ENCODE results near the gene POLR2A. TPM values are rescaled to one million over a fixed set of nuclear protein-coding genes. Genes with fewer than 3 reads are reported as not detected.
A peak's percentile ranks its signal among the peaks of the same experiment; 100 is the strongest.

Gene POLR2A
- polyA plus RNA-seq, 1 donor from 2014 or later: 9.1 TPM

DNA sequence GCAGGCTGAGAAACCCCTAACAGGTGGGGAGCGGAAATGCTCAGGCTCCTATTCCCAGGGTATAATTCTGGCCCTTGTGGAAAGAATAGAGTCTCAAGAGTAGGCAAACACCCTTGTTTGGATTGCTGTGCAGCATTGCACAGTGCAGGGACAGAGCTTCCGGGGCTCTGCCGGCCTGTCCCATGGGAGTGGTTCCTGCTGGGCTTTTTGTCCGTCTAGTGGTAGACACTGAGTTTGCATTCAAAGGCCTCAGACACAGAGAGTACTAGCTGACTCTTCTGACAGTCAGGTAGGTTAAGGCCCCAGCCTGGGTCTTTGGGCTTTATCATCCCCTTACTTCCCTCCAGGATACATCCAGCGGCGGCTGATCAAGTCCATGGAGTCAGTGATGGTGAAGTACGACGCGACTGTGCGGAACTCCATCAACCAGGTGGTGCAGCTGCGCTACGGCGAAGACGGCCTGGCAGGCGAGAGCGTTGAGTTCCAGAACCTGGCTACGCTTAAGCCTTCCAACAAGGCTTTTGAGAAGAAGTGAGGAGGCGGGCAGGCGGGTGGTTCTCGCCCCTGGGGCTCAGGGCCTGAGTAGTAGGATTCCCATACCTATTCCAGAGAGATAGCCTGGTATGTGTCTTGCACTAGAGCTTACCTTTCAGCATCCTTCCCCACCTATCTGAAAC is 18.1 kb downstream of the POLR2A start:
- TF ChIP-seq POLR2AphosphoS5 (IDR thresholded peaks at IDR 0.05) (no peak), SMC3 (conservative IDR thresholded peaks at IDR 0.05; ENCODE audit: poor library complexity) (no peak), EP300 (conservative IDR thresholded peaks at IDR 0.05; ENCODE audit: poor library complexity, severe bottlenecking) (no peak), MXI1 (conservative IDR thresholded peaks at IDR 0.05; ENCODE audit: poor library complexity, severe bottlenecking) (no peak), EZH2 (IDR thresholded peaks at IDR 0.05; ENCODE audit: borderline replicate concordance, insufficient read depth, low read length, poor library complexity, severe bottlenecking) (no peak), RAD21 (conservative IDR thresholded peaks at IDR 0.05) (no peak), TAF1 (IDR thresholded peaks at IDR 0.05; ENCODE audit: low read depth) (no peak)
- TF ChIP-seq, protein P1, sequence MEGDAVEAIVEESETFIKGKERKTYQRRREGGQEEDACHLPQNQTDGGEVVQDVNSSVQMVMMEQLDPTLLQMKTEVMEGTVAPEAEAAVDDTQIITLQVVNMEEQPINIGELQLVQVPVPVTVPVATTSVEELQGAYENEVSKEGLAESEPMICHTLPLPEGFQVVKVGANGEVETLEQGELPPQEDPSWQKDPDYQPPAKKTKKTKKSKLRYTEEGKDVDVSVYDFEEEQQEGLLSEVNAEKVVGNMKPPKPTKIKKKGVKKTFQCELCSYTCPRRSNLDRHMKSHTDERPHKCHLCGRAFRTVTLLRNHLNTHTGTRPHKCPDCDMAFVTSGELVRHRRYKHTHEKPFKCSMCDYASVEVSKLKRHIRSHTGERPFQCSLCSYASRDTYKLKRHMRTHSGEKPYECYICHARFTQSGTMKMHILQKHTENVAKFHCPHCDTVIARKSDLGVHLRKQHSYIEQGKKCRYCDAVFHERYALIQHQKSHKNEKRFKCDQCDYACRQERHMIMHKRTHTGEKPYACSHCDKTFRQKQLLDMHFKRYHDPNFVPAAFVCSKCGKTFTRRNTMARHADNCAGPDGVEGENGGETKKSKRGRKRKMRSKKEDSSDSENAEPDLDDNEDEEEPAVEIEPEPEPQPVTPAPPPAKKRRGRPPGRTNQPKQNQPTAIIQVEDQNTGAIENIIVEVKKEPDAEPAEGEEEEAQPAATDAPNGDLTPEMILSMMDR (IDR thresholded peaks at IDR 0.05; ENCODE audit: poor library complexity, severe bottlenecking): no peak
- TF ChIP-seq, protein P2, sequence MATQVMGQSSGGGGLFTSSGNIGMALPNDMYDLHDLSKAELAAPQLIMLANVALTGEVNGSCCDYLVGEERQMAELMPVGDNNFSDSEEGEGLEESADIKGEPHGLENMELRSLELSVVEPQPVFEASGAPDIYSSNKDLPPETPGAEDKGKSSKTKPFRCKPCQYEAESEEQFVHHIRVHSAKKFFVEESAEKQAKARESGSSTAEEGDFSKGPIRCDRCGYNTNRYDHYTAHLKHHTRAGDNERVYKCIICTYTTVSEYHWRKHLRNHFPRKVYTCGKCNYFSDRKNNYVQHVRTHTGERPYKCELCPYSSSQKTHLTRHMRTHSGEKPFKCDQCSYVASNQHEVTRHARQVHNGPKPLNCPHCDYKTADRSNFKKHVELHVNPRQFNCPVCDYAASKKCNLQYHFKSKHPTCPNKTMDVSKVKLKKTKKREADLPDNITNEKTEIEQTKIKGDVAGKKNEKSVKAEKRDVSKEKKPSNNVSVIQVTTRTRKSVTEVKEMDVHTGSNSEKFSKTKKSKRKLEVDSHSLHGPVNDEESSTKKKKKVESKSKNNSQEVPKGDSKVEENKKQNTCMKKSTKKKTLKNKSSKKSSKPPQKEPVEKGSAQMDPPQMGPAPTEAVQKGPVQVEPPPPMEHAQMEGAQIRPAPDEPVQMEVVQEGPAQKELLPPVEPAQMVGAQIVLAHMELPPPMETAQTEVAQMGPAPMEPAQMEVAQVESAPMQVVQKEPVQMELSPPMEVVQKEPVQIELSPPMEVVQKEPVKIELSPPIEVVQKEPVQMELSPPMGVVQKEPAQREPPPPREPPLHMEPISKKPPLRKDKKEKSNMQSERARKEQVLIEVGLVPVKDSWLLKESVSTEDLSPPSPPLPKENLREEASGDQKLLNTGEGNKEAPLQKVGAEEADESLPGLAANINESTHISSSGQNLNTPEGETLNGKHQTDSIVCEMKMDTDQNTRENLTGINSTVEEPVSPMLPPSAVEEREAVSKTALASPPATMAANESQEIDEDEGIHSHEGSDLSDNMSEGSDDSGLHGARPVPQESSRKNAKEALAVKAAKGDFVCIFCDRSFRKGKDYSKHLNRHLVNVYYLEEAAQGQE (IDR thresholded peaks at IDR 0.05; ENCODE audit: borderline replicate concordance): no peak
- H4K20me1 ChIP-seq (ENCODE audit: insufficient read depth): no peaks in the 10 kb centered on the region
- H3K9me2 ChIP-seq (ENCODE audit: insufficient read depth, low read length): no peaks in the 10 kb centered on the region
- H3K36me3 ChIP-seq (ENCODE audit: insufficient read depth, low read length): no peaks in the 10 kb centered on the region
- no peak overlapping the region for H3K4me3 ChIP-seq (ENCODE audit: low read length)
- no peak overlapping the region for H2AFZ ChIP-seq (ENCODE audit: low read depth, low read length)
- no peaks in the 10 kb centered on the region for H3K9me3 ChIP-seq (ENCODE audit: low read length)
- H3K27ac ChIP-seq (ENCODE audit: low read length): no peak overlapping the region
- no peaks in the 10 kb centered on the region for H3F3A ChIP-seq (ENCODE audit: insufficient read depth, low read length, poor library complexity, severe bottlenecking)
- H3K4me2 ChIP-seq (ENCODE audit: low read length): no peak overlapping the region
- no peaks in the 10 kb centered on the region for H3K79me2 ChIP-seq (replicated peaks; ENCODE audit: insufficient read depth, low read length)
- H3K9ac ChIP-seq (ENCODE audit: low read length): no peak overlapping the region
- no peaks in the 10 kb centered on the region for H3K27me3 ChIP-seq (ENCODE audit: insufficient read depth, low read depth, low read length)

DNA sequence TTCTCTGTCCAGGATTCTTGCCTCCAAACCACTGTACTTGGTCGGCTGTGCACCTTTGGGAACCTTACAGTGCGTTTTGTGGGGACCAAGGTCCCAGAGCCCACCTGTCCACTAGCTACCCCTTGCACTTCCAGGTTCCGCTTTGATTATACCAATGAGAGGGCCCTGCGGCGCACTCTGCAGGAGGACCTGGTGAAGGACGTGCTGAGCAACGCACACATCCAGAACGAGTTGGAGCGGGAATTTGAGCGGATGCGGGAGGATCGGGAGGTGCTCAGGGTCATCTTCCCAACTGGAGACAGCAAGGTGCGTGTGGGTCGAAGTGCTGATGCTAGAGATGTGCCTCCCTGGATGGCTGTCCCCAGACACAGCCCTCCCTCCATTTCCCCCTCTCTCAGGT is 18.8 kb downstream of the POLR2A start:
- no peak overlapping the region for H3K4me2 ChIP-seq (ENCODE audit: low read length)
- no peaks in the 10 kb centered on the region for H3K9me2 ChIP-seq (ENCODE audit: insufficient read depth, low read length)
- no peak overlapping the region for H3K27ac ChIP-seq (ENCODE audit: low read length)
- TF ChIP-seq EP300 (conservative IDR thresholded peaks at IDR 0.05; ENCODE audit: poor library complexity, severe bottlenecking) (no peak), SMC3 (conservative IDR thresholded peaks at IDR 0.05; ENCODE audit: poor library complexity) (peak; percentile 42), RAD21 (conservative IDR thresholded peaks at IDR 0.05) (peak; percentile 45)
- TF ChIP-seq, protein P1 (IDR thresholded peaks at IDR 0.05; ENCODE audit: poor library complexity, severe bottlenecking): peak; percentile 43
- TF ChIP-seq, protein P2 (IDR thresholded peaks at IDR 0.05; ENCODE audit: borderline replicate concordance): no peak
- H3K79me2 ChIP-seq (replicated peaks; ENCODE audit: insufficient read depth, low read length): no peaks in the 10 kb centered on the region
- no peaks in the 10 kb centered on the region for H4K20me1 ChIP-seq (ENCODE audit: insufficient read depth)
- no peaks in the 10 kb centered on the region for H3F3A ChIP-seq (ENCODE audit: insufficient read depth, low read length, poor library complexity, severe bottlenecking)
- H2AFZ ChIP-seq (ENCODE audit: low read depth, low read length): no peak overlapping the region
- no peak overlapping the region for H3K9ac ChIP-seq (ENCODE audit: low read length)
- no peaks in the 10 kb centered on the region for H3K9me3 ChIP-seq (ENCODE audit: low read length)
- H3K4me3 ChIP-seq (ENCODE audit: low read length): no peak overlapping the region
- H3K27me3 ChIP-seq (ENCODE audit: insufficient read depth, low read depth, low read length): no peaks in the 10 kb centered on the region
- H3K36me3 ChIP-seq (ENCODE audit: insufficient read depth, low read length): no peaks in the 10 kb centered on the region

Measured in neural cell (in vitro differentiated cells).